NCI-H526 (cell line): ENCODE data around the gene CEP170B.
A peak's percentile ranks its signal among the peaks of the same experiment; 100 is the strongest.
"Not testable (repeated sequence)": the region's sequence is repeated elsewhere in the genome, so short reads cannot be mapped to it uniquely, and the experiment has no call there.

ENCODE experiments used
- DNase-seq, 2 experiments: peaks; one replicate each; lab custom pipeline; 2025; lab: John Stamatoyannopoulos, UW

The CEP170B gene

GRCh38 chr14:104891664-104892530 is 26.8 kb downstream of the CEP170B start:
- DNase-seq: no peak

GRCh38 chr14:104892531-104893434 is 27.7 kb downstream of the CEP170B start:
- no peak for DNase-seq

GRCh38 chr14:104893435-104894207 is 28.6 kb downstream of the CEP170B start:
- peak in 1 of 2 experiments; percentile 61 for DNase-seq

- no peak for DNase-seq
Observed at GRCh38 chr14:104894331-104895206, 29.5 kb downstream of the CEP170B start.

- DNase-seq: no peak
Observed at GRCh38 chr14:104895207-104895785, 30.2 kb downstream of the CEP170B start.

GRCh38 chr14:104895786-104896661 is 31.0 kb downstream of the CEP170B start:
- no peak for DNase-seq

GRCh38 chr14:104897330-104898194 is 32.5 kb downstream of the CEP170B start:
- no peak for DNase-seq

- DNase-seq: no peak
Observed at GRCh38 chr14:104898195-104898558, 33.1 kb downstream of the CEP170B start.

- no peak for DNase-seq
Observed at GRCh38 chr14:104898870-104899510, 33.9 kb downstream of the CEP170B start.

GRCh38 chr14:104899781-104900180 is 34.7 kb downstream of the CEP170B start:
- DNase-seq: no peak

- no peak for DNase-seq
Observed at GRCh38 chr14:104900639-104901512, 35.8 kb downstream of the CEP170B start.

GRCh38 chr14:104903990-104904389 is 38.9 kb downstream of the CEP170B start:
- no peak for DNase-seq

- DNase-seq: not testable (repeated sequence)
Observed at GRCh38 chr14:104904650-104905578, 39.8 kb downstream of the CEP170B start.

GRCh38 chr14:104905579-104905933 is 40.5 kb downstream of the CEP170B start:
- not testable (repeated sequence) for DNase-seq

GRCh38 chr14:104908303-104908702 is 43.2 kb downstream of the CEP170B start:
- DNase-seq: no peak

GRCh38 chr14:104912053-104912452 is 47.0 kb downstream of the CEP170B start:
- no peak for DNase-seq
